HepG2 (cell line): ENCODE results near the gene EGF. TPM values are rescaled to one million over a fixed set of nuclear protein-coding genes. Genes with fewer than 3 reads are reported as not detected.
A peak's percentile ranks its signal among the peaks of the same experiment; 100 is the strongest.

ENCODE experiments used
- AHDC1 ChIP-seq: sonication (generic); formaldehyde crosslinking; IDR thresholded peaks from 2 replicates; pipeline ENCODE4 v1.5.1; 2020; ENCODE audit warnings: mild to moderate bottlenecking, missing genetic modification reagents, borderline replicate concordance
- ARID3A ChIP-seq: IDR thresholded peaks from 2 replicates; pipeline ENCODE4 v1.6.1; 2012; ENCODE audit warnings: low read depth, low read length, improper control_type of control experiment
- ASH2L ChIP-seq: fragments of 300-600, 200-600 bp; sonication (generic); IDR thresholded peaks from 2 replicates; pipeline ENCODE4 v1.7.0; 2017; ENCODE audit warnings: low read depth, mild to moderate bottlenecking, moderate library complexity, mixed read lengths, low read length; ENCODE audit not compliant: insufficient read length
- ELF3 ChIP-seq: IDR thresholded peaks from 2 replicates; pipeline ENCODE4 v1.6.1; 2016; ENCODE audit warnings: missing genetic modification reagents, missing compliant biosample characterization
- GATAD2A ChIP-seq: IDR thresholded peaks from 2 replicates; pipeline ENCODE4 v1.6.1; 2016
- HOMEZ ChIP-seq: IDR thresholded peaks from 2 replicates; pipeline ENCODE4 v1.6.1; 2016; ENCODE audit warnings: low read depth
- NR3C1 ChIP-seq: sonication (generic); formaldehyde crosslinking; IDR thresholded peaks from 2 replicates; pipeline ENCODE4 v1.4.0; 2020; ENCODE audit warnings: missing genetic modification reagents
- SOX13 ChIP-seq, 3 experiments: fragments of 450-650 bp in 1 of 3; sonication (generic) in 1 of 3; formaldehyde crosslinking in 1 of 3; IDR thresholded peaks in 2 of 3; conservative IDR thresholded peaks in 1 of 3; 2 replicates each; pipeline versions ENCODE4 v1.5.0 to v1.6.1; 2016 to 2020; ENCODE audit warnings: antibody characterized with exemption in 1 of 3, mild to moderate bottlenecking in 1 of 3, missing compliant biosample characterization in 1 of 3, missing genetic modification reagents in 1 of 3, moderate library complexity in 1 of 3
- YEATS2 ChIP-seq: sonication (generic); formaldehyde crosslinking; IDR thresholded peaks from 2 replicates; pipeline ENCODE4 v1.4.0; 2020; ENCODE audit warnings: missing genetic modification reagents, borderline replicate concordance
- ZMYM4 ChIP-seq: sonication (generic); formaldehyde crosslinking; IDR thresholded peaks from 2 replicates; pipeline ENCODE4 v1.8.1; 2023; ENCODE audit warnings: mild to moderate bottlenecking, missing genetic modification reagents
- ZNF205 ChIP-seq: IDR thresholded peaks from 2 replicates; pipeline ENCODE4 v1.6.1; 2018; ENCODE audit warnings: missing biosample characterization, missing genetic modification reagents
- ZNF296 ChIP-seq: sonication (generic); formaldehyde crosslinking; conservative IDR thresholded peaks from 2 replicates; pipeline ENCODE4 v1.5.0; 2020; ENCODE audit warnings: mild to moderate bottlenecking, missing genetic modification reagents
- ZNF691 ChIP-seq: sonication (generic); formaldehyde crosslinking; IDR thresholded peaks from 2 replicates; pipeline ENCODE4 v1.4.0; 2020; ENCODE audit warnings: missing genetic modification reagents, low read depth, mild to moderate bottlenecking, borderline replicate concordance
- ZNF704 ChIP-seq: sonication (generic); formaldehyde crosslinking; IDR thresholded peaks from 2 replicates; pipeline ENCODE4 v1.8.1; 2023; ENCODE audit warnings: mild to moderate bottlenecking, inconsistent platforms, moderate library complexity, missing genetic modification reagents, borderline replicate concordance
- ZNF710 ChIP-seq: sonication (generic); formaldehyde crosslinking; IDR thresholded peaks from 2 replicates; pipeline ENCODE4 v1.5.0; 2020; ENCODE audit warnings: mild to moderate bottlenecking, missing genetic modification reagents, borderline replicate concordance
- polyA plus RNA-seq, 8 experiments: library from polyadenylated mRNA; depleted of rRNA in 3 of 8; stranded (reverse) in 7 of 8; unstranded in 1 of 8; fragments of >200 nt; fragmentation: Illumina TruSeq in 4 of 8; extraction: Trizol in 4 of 8; gene quantifications; 2 replicates each; pipeline versions ENCODE4 v1.2.1 to v1.2.3, GENCODE V29; 2011 to 2016; ENCODE audit warnings: low read depth in 4 of 8, missing spikeins in 1 of 8, mixed read lengths in 1 of 8; ENCODE audit not compliant: insufficient read depth in 1 of 8
- total RNA-seq, 5 experiments: library from RNA; depleted of rRNA; stranded (reverse); fragments of >200 nt; fragmentation: Illumina TruSeq; extraction: Trizol; gene quantifications; 2 replicates each; pipeline ENCODE4 v1.2.3, GENCODE V29; 2016; ENCODE audit warnings: low read depth in 1 of 5

EGF gene
- total and polyA plus RNA-seq, 2 of the 13 experiments (the other 11 are each of a cell fraction or from before 2014, with no cell fraction given) = 0.07 to 0.08 TPM

GRCh38 chr4:109973529-109973905 lies 60.8 kb downstream of the EGF start (continued):
- TF ChIP-seq ZNF710 (CRISPR knock-in tag) = peak; percentile 84; the same call in 1 of the 2 replicates
- 0 out of 2 replicates have a peak, but pooled peaks have one; percentile 27 for TF ChIP-seq ZNF691 (CRISPR knock-in tag)
- TF ChIP-seq ASH2L = peak; percentile 31
- TF ChIP-seq ARID3A = peak; percentile 64
- peak; percentile 58; the same call in 1 of the 2 replicates for TF ChIP-seq AHDC1
- TF ChIP-seq ZNF296 (CRISPR knock-in tag) = no peak
- no peak for TF ChIP-seq SOX13 (IDR thresholded peaks at IDR 0.05)
- peak in 1 of 2 experiments; percentile 31; a peak in 1 of 4 replicates for TF ChIP-seq SOX13 (CRISPR knock-in tag; conservative IDR thresholded peaks at IDR 0.05 in 1 of 2, IDR thresholded peaks at IDR 0.05 in 1 of 2)
- no peak for TF ChIP-seq NR3C1 (CRISPR knock-in tag)
- TF ChIP-seq ZMYM4 = 0 out of 2 replicates have a peak, but pooled peaks have one; percentile 17
- peak; percentile 34; the same call in 1 of the 2 replicates for TF ChIP-seq ELF3
- TF ChIP-seq ZNF205 = peak; percentile 99
- TF ChIP-seq HOMEZ (CRISPR knock-in tag) = peak; percentile 48; the same call in 1 of the 2 replicates
- TF ChIP-seq YEATS2 (CRISPR knock-in tag) = 0 out of 2 replicates have a peak, but pooled peaks have one; percentile 14
- peak; percentile 32; the same call in 1 of the 2 replicates for TF ChIP-seq GATAD2A (CRISPR knock-in tag)
- no peak for TF ChIP-seq ZNF704
